Left kidney (tissue), 2 donors: ENCODE measurements around the gene OR2T2. TPM values are rescaled to one million over a fixed set of nuclear protein-coding genes. Genes with fewer than 3 reads are reported as not detected.
"Not testable (repeated sequence)": the region's sequence is repeated elsewhere in the genome, so short reads cannot be mapped to it uniquely, and the experiment has no call there.

ENCODE experiments used
- DNase-seq: peaks from one replicate; pipeline ENCODE4 v3.0.0-alpha.2; 2013
- polyA plus RNA-seq: library from polyadenylated mRNA; unstranded; fragments of 120-200 nt; gene quantifications from one replicate; pipeline ENCODE4 v1.2.1, GENCODE V29; 2013; ENCODE audit not compliant: insufficient read length

OR2T2 gene
- polyA plus RNA-seq, 1 donor: not detected

- not testable (repeated sequence) for DNase-seq
These were observed 5.2 kb downstream of the OR2T2 start for GRCh38 chr1:248450466-248451145.

- DNase-seq: not testable (repeated sequence)
These were observed 8.2 kb downstream of the OR2T2 start for GRCh38 chr1:248453619-248454018.

GRCh38 chr1:248455045-248455444, 9.6 kb downstream of the OR2T2 start:
- DNase-seq: not testable (repeated sequence)

- DNase-seq: not testable (repeated sequence)
These were observed 11.2 kb downstream of the OR2T2 start for GRCh38 chr1:248456635-248457034.

GRCh38 chr1:248459117-248459516, 13.7 kb downstream of the OR2T2 start:
- not testable (repeated sequence) for DNase-seq

GRCh38 chr1:248471154-248471553, 25.7 kb downstream of the OR2T2 start:
- DNase-seq: no peak

GRCh38 chr1:248472111-248472510, 26.7 kb downstream of the OR2T2 start:
- not testable (repeated sequence) for DNase-seq

- not testable (repeated sequence) for DNase-seq
These were observed 27.6 kb downstream of the OR2T2 start, which contains the start of gene OR2T3 for GRCh38 chr1:248473051-248473450. TSS of gene OR2T3 (plus strand) at chr1:248473351. CDS start at chr1:248473351, 0 bp downstream.

- DNase-seq: not testable (repeated sequence)
These were observed 30.2 kb downstream of the OR2T2 start for GRCh38 chr1:248475660-248476059.

- DNase-seq: not testable (repeated sequence)
These were observed 36.5 kb downstream of the OR2T2 start for GRCh38 chr1:248481686-248482579.

- DNase-seq: not testable (repeated sequence)
These were observed 42.9 kb downstream of the OR2T2 start, which contains the start of gene OR2T5 for GRCh38 chr1:248488289-248488688. TSS of gene OR2T5 (plus strand) at chr1:248488589. CDS start at chr1:248488589, 0 bp downstream.

GRCh38 chr1:248496661-248497060, 51.2 kb downstream of the OR2T2 start:
- DNase-seq: not testable (repeated sequence)

GRCh38 chr1:248500305-248501035, 55.0 kb downstream of the OR2T2 start:
- DNase-seq: not testable (repeated sequence)

Other genes with a start within 250 kb of the OR2T2 start
- gene OR2M3, start 248.4 kb upstream of the OR2T2 start, polyA plus RNA-seq: 0.08 TPM
- gene OR2M4, start 214.2 kb upstream of the OR2T2 start, polyA plus RNA-seq: 0.07 TPM
- not detected for gene OR2T33, start 167.7 kb upstream of the OR2T2 start, polyA plus RNA-seq
- 0.07 TPM for gene OR2T12, start 142.2 kb upstream of the OR2T2 start, polyA plus RNA-seq
- not detected for gene OR2M7, start 121.1 kb upstream of the OR2T2 start, polyA plus RNA-seq
- gene OR14C36, start 96.9 kb upstream of the OR2T2 start, polyA plus RNA-seq: not detected
- not detected for gene OR2T4, start 84.0 kb upstream of the OR2T2 start, polyA plus RNA-seq
- gene OR2T6, start 69.9 kb upstream of the OR2T2 start, polyA plus RNA-seq: not detected
- not detected for gene OR2T1, start 42.6 kb upstream of the OR2T2 start, polyA plus RNA-seq
- gene OR2T3, start 27.7 kb downstream of the OR2T2 start, polyA plus RNA-seq: not detected
- not detected for gene OR2T5, start 43.0 kb downstream of the OR2T2 start, polyA plus RNA-seq
- gene OR2G6, start 62.4 kb downstream of the OR2T2 start, polyA plus RNA-seq: 0.03 TPM
- not detected for gene OR2T29, start 117.1 kb downstream of the OR2T2 start, polyA plus RNA-seq
- gene OR2T34, start 129.1 kb downstream of the OR2T2 start, polyA plus RNA-seq: not detected
- 0.05 TPM for gene OR2T10, start 152.1 kb downstream of the OR2T2 start, polyA plus RNA-seq
- not detected for gene OR2T11, start 189.5 kb downstream of the OR2T2 start, polyA plus RNA-seq
- not detected for gene OR2T35, start 199.6 kb downstream of the OR2T2 start, polyA plus RNA-seq
- gene OR2T27, start 209.9 kb downstream of the OR2T2 start, polyA plus RNA-seq: not detected